ENCODE data around the gene COL4A1.

DNA sequence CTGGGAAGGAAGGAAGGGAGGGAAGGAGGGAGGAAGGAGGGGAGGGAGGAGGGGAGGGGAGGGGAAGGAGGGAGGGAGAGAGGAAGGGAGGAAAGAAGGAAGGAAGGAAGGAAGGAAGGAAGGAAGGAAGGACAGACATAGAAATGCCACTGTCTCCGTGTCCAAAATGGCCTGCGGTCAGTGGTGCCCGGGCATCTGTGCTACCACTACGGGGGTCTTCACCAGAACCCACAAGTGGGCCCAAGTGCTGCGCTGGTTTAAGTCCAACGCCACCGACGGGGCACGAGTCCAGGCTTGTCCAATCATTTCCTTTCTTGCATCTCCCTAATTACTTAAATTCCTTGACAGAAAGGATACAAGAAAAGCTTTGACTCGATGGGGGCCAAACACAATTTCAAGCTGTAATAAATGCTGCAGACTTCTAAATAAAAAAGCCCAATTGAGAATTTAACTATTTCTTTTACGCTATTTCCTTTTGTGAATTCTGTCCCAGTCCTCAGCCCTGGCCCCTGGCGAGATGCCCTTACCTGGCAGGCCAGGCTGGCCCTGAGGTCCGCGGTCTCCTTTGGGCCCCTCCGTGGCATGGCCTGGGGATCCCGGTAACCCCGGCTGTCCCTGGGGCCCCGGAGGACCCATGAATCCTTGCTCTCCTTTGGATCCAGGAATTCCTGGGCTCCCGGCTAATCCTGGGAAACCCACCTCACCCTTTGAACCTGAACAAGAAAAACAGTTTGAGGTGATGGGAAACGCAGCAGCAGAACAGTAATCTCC lies 136.8 kb downstream of the COL4A1 start:
- TF ChIP-seq YY1 (IDR thresholded peaks at IDR 0.05; ENCODE audit: insufficient read depth, insufficient read length) (no peak), ZNF274 (IDR thresholded peaks at IDR 0.05; ENCODE audit: low read depth, low read length) (no peak), SUZ12 (IDR thresholded peaks at IDR 0.05; ENCODE audit: extremely low read depth, insufficient read depth, insufficient read length) (no peak)
